Bronchial epithelial cell (primary cell): ENCODE data around the gene KLF1. TPM values are rescaled to one million over a fixed set of nuclear protein-coding genes. Genes with fewer than 3 reads are reported as not detected.

Experiments
- DNase-seq: peaks from one replicate; pipeline ENCODE4 v3.0.0-alpha.2; 2010; ENCODE audit warnings: low read depth
- FAIRE-seq: peaks from 2 replicates; lab custom pipeline; 2011; peaks lifted over from hg19 to GRCh38; lab: Jason Lieb, UNC
- H3K27me3 ChIP-seq: 2 replicates; pipeline ENCODE4 v1.5.1; 2011; ENCODE audit warnings: low read length; ENCODE audit not compliant: control insufficient read depth, insufficient read depth
- H3K36me3 ChIP-seq: 2 replicates; pipeline ENCODE4 v1.5.1; 2011; ENCODE audit warnings: low read length; ENCODE audit not compliant: control insufficient read depth, insufficient read depth
- H3K4me3 ChIP-seq: 2 replicates; pipeline ENCODE4 v1.5.1; 2011; ENCODE audit warnings: mild to moderate bottlenecking, low read depth, low read length, control low read depth
- total RNA-seq: library from RNA; depleted of rRNA; stranded (reverse); fragments of >200 nt; gene quantifications from 2 replicates; pipeline ENCODE4 v1.2.1, GENCODE V29; 2014
- TF ChIP-seq, protein P1 (sequence below): IDR thresholded peaks from 2 replicates; pipeline ENCODE4 v1.5.1; 2011; ENCODE audit warnings: mild to moderate bottlenecking, moderate library complexity, low read length, control low read depth, inconsistent platforms; ENCODE audit not compliant: insufficient read depth, severe bottlenecking

KLF1 gene
- total RNA-seq, 1 donor from 2014 or later: not detected

DNA sequence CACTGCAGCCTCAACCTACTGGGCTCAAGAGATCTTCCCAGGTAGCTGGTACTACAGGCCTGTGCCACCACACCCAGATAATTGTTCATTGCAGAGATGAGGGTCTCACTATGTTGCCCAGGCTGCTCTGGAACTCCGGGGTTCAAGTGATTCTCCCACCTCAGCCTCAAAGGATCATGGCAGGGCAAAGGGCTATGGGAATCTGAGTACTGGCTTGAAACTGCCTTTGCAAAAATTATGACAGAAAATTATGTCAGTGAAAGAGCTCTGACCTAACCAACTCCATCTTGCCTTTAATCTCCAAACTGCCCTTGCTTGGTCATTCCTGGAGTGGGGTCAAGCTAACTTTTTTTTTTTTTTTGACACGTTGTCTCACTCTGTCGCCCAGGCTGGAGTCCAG is 4.4 kb downstream of the KLF1 start:
- DNase-seq (no peak), FAIRE-seq (no peak)
- H3K36me3 ChIP-seq: no peaks in the 10 kb centered on the region
- no peaks in the 10 kb centered on the region for H3K27me3 ChIP-seq
- TF ChIP-seq, protein P1, sequence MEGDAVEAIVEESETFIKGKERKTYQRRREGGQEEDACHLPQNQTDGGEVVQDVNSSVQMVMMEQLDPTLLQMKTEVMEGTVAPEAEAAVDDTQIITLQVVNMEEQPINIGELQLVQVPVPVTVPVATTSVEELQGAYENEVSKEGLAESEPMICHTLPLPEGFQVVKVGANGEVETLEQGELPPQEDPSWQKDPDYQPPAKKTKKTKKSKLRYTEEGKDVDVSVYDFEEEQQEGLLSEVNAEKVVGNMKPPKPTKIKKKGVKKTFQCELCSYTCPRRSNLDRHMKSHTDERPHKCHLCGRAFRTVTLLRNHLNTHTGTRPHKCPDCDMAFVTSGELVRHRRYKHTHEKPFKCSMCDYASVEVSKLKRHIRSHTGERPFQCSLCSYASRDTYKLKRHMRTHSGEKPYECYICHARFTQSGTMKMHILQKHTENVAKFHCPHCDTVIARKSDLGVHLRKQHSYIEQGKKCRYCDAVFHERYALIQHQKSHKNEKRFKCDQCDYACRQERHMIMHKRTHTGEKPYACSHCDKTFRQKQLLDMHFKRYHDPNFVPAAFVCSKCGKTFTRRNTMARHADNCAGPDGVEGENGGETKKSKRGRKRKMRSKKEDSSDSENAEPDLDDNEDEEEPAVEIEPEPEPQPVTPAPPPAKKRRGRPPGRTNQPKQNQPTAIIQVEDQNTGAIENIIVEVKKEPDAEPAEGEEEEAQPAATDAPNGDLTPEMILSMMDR: no peak
- no peak overlapping the region for H3K4me3 ChIP-seq

DNA sequence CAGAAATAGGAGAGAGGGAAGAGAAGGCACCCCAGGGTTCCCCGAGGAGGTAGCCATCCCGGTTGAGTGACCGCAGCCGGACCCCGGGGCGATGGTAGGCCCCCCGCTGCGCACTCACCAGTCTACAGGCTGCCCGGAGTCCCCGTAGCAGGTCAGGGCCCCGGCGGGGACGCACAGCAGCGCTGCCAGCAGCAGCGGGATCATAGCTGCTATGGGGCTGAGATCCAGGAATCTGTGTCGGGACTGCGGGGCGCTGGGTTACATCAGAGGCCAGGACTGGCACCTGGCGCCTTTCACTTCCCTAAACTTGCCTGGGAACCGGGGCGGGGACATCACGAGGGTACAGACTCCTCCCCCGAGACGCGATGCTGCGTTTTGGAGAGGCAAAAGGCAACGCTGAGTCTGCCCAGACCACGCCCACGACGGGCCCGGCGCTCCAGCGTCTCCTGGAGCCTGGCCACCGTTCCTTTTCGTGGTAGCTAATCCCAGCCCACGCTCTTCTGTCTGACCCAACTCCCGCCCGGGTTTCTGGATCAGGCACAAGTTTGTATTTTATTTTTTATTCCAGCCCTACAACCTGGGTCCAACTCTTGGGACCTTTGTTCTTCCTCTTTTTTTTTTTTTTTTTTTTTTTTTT is 5.7 kb downstream of the KLF1 start, which contains the start of gene DNASE2:
TSS of gene DNASE2 (minus strand) at position 278 of the 637 bp plus-strand sequence. CDS start at position 204, 74 bp downstream.
- Histone ChIP-seq H3K27me3 (no peaks in the 10 kb centered on the region), H3K36me3 (peaks cover 2% of the 10 kb centered on the region), H3K4me3 (peak within 1 kb of the TSS; percentile 94)
- DNase-seq (peak; percentile 91), FAIRE-seq (peak; percentile 36)
- TF ChIP-seq, protein P1: no peak

DNA sequence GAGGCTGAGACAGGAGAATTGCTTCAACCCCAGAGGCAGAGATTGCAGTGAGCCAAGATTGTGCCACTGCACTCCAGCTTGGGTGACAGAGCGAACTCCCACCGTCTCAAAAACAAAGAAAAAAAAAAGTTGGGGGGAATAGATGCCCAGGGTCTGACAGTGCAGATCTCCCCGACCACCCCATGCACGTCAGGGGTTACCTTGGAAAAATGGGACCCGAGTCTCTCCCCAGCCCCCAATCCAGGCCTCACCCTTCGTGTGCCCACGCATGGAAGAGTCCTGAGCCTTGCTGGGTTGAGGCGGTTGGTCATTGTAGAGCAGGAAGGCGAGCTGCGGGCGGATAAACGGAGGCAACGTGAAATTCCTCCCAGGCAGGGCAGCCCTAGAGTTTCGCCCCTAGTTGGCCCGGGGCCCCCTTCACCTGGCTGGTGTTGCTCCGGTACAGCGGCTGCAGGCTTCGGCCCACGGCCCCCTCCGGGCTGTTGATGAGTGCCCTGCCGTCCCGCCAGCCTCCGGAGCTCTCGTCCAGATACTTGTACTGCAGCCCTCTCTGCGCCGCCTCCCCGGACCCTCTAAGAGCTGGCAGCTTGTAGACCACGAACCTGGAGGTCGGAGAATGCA is 6.3 kb downstream of the KLF1 start:
- peaks cover 2% of the 10 kb centered on the region for H3K36me3 ChIP-seq
- DNase-seq (no peak), FAIRE-seq (no peak)
- TF ChIP-seq, protein P1: no peak
- no peaks in the 10 kb centered on the region for H3K27me3 ChIP-seq
- peak overlapping the region; percentile 94 for H3K4me3 ChIP-seq

DNA sequence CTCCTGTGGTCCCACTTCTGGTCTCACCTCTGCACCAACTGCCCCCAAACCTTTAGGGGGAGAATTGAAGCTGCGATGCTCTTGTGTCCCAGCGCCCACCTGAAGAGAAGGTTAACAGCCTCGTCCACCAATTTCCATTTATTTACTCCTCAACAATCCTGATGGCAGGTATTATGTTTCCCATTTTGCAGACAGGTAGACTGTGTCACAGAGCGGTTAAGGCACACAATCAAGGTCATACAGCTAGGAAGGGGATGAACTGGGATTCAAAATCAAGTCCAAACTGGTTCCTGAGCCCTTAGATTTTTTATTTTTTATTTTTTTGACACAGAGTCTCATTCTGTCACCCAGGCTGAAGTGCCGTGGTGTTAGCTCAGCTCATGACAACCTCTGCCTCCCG is 11.9 kb downstream of the KLF1 start:
- DNase-seq (no peak), FAIRE-seq (no peak)
- H3K36me3 ChIP-seq: peaks cover 2% of the 10 kb centered on the region
- TF ChIP-seq, protein P1: no peak
- no peak overlapping the region for H3K4me3 ChIP-seq
- H3K27me3 ChIP-seq: no peaks in the 10 kb centered on the region

DNA sequence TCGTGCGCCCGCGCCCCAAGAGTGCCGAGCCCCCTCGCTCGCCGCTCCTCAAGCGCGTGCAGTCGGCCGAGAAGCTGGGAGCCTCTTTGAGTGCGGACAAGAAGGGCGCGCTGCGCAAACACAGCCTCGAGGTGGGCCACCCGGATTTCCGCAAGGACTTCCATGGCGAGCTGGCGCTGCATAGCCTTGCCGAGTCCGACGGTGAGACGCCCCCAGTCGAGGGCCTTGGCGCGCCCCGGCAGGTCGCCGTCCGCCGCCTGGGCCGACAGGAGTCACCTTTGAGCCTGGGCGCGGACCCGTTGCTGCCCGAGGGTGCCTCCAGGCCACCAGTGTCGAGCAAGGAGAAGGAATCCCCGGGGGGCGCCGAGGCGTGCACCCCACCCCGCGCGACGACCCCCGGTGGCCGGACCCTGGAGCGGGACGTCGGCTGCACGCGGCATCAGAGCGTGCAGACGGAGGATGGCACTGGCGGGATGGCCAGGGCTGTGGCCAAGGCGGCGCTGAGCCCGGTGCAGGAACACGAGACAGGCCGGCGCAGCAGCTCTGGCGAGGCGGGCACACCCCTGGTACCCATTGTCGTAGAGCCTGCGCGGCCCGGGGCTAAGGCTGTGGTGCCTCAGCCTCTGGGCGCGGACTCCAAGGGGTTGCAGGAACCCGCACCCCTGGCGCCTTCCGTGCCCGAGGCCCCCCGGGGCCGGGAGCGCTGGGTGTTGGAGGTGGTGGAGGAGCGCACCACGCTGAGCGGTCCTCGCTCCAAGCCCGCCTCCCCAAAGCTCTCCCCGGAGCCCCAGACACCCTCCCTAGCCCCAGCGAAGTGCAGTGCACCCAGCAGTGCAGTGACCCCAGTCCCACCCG is 12.9 kb downstream of the KLF1 start:
- H3K36me3 ChIP-seq: peaks cover 2% of the 10 kb centered on the region
- TF ChIP-seq, protein P1: no peak
- FAIRE-seq: no peak
- H3K4me3 ChIP-seq: no peak overlapping the region
- DNase-seq: no peak
- no peaks in the 10 kb centered on the region for H3K27me3 ChIP-seq
